Uterus (tissue), 2 donors: ENCODE measurements around the gene TTYH1.
A peak's percentile ranks its signal among the peaks of the same experiment; 100 is the strongest.

Source experiments
- CTCF ChIP-seq, 4 experiments: fragments of 200-600 bp in 2 of 4; fragments of 450-650 bp in 2 of 4; sonication (generic) in 2 of 4; IDR thresholded peaks; one replicate each; pipeline ENCODE4 v1.5.1; 2016 to 2019; ENCODE audit warnings: antibody characterized with exemption in 4 of 4, mild to moderate bottlenecking in 2 of 4, moderate library complexity in 1 of 4
- POLR2A ChIP-seq, 2 donors: fragments of 450-650 bp; IDR thresholded peaks; one replicate each; pipeline ENCODE4 v1.6.1; 2016; ENCODE audit warnings: antibody characterized with exemption in 2 of 2, mild to moderate bottlenecking in 1 of 2, moderate library complexity in 1 of 2

GRCh38 chr19:54463531-54464043 is 48.3 kb downstream of the TTYH1 start, which contains the start of gene LENG9:
- no peak for TF ChIP-seq CTCF (IDR thresholded peaks at IDR 0.05)
- TF ChIP-seq POLR2A (IDR thresholded peaks at IDR 0.05), result peak; percentile 76 to 81
